Measurements from ENCODE around the gene FAF2.
A peak's percentile ranks its signal among the peaks of the same experiment; 100 is the strongest.

FAF2 gene

GRCh38 chr5:176530983-176531901, 83.1 kb downstream of the FAF2 start:
- peak; percentile 88 for DNase-seq (ENCODE audit: low spot score)

- no peak for DNase-seq (ENCODE audit: low spot score)
These were observed 83.8 kb downstream of the FAF2 start for GRCh38 chr5:176531902-176532493.

- no peak for DNase-seq (ENCODE audit: low spot score)
These were observed 84.6 kb downstream of the FAF2 start for GRCh38 chr5:176532795-176533194.

GRCh38 chr5:176533390-176533789, 85.2 kb downstream of the FAF2 start:
- no peak for DNase-seq (ENCODE audit: low spot score)

GRCh38 chr5:176533894-176534611, 85.9 kb downstream of the FAF2 start:
- no peak for DNase-seq (ENCODE audit: low spot score)

- DNase-seq (ENCODE audit: low spot score) = no peak
These were observed 86.5 kb downstream of the FAF2 start for GRCh38 chr5:176534640-176535039.

- DNase-seq (ENCODE audit: low spot score) = no peak
These were observed 87.0 kb downstream of the FAF2 start for GRCh38 chr5:176535101-176535663.

- DNase-seq (ENCODE audit: low spot score) = no peak
These were observed 87.5 kb downstream of the FAF2 start for GRCh38 chr5:176535664-176536131.

GRCh38 chr5:176536132-176536901, 88.1 kb downstream of the FAF2 start:
- DNase-seq (ENCODE audit: low spot score) = peak; percentile 77

- DNase-seq (ENCODE audit: low spot score) = peak; percentile 98
These were observed 88.8 kb downstream of the FAF2 start, which contains the start of gene RNF44 for GRCh38 chr5:176536902-176537553. RNF44 (minus strand) TSS chr5:176537402; CDS start chr5:176532472, 4,930 bp downstream.

- DNase-seq (ENCODE audit: low spot score) = peak; percentile 99
These were observed 89.5 kb downstream of the FAF2 start for GRCh38 chr5:176537554-176538229.

GRCh38 chr5:176538230-176538988, 90.2 kb downstream of the FAF2 start:
- no peak for DNase-seq (ENCODE audit: low spot score)

- no peak for DNase-seq (ENCODE audit: low spot score)
These were observed 90.8 kb downstream of the FAF2 start for GRCh38 chr5:176538989-176539384.

- DNase-seq (ENCODE audit: low spot score) = no peak
These were observed 92.3 kb downstream of the FAF2 start for GRCh38 chr5:176540476-176540899.

GRCh38 chr5:176540956-176541337, 92.8 kb downstream of the FAF2 start:
- no peak for DNase-seq (ENCODE audit: low spot score)

- DNase-seq (ENCODE audit: low spot score) = no peak
These were observed 93.4 kb downstream of the FAF2 start for GRCh38 chr5:176541338-176542134.

- no peak for DNase-seq (ENCODE audit: low spot score)
These were observed 94.0 kb downstream of the FAF2 start for GRCh38 chr5:176542135-176542595.

GRCh38 chr5:176542596-176543427, 94.6 kb downstream of the FAF2 start:
- no peak for DNase-seq (ENCODE audit: low spot score)
